ENCODE measurements around the gene TMEM33.
A peak's percentile ranks its signal among the peaks of the same experiment; 100 is the strongest.

Gene TMEM33

DNA sequence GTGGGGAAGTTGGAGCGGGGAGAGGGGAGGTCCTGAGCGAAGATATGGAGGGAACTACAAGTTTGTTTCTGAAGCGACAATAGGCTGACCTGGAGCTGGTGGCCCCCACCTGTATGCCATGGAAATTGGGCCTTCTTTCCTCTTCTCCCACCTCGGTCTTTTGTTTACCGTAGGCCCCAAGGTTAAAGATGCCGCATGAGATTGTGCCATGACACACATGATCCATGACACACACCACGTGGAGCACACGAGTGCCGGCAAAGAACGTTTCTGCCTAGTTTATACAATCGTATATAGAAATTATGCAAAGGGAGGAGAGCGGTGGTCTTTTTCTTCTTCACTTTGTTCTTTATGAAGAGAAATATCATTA lies 408 bp downstream of the TMEM33 start:
- peak; percentile 47 for DNase-seq (ENCODE audit: low spot score)
- TF ChIP-seq, protein P1, sequence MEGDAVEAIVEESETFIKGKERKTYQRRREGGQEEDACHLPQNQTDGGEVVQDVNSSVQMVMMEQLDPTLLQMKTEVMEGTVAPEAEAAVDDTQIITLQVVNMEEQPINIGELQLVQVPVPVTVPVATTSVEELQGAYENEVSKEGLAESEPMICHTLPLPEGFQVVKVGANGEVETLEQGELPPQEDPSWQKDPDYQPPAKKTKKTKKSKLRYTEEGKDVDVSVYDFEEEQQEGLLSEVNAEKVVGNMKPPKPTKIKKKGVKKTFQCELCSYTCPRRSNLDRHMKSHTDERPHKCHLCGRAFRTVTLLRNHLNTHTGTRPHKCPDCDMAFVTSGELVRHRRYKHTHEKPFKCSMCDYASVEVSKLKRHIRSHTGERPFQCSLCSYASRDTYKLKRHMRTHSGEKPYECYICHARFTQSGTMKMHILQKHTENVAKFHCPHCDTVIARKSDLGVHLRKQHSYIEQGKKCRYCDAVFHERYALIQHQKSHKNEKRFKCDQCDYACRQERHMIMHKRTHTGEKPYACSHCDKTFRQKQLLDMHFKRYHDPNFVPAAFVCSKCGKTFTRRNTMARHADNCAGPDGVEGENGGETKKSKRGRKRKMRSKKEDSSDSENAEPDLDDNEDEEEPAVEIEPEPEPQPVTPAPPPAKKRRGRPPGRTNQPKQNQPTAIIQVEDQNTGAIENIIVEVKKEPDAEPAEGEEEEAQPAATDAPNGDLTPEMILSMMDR (IDR thresholded peaks at IDR 0.05; ENCODE audit: borderline replicate concordance, control extremely low read depth, extremely low read depth, insufficient read depth, missing control alignments), result no peak
- in situ Hi-C loops (cut with MboI; ENCODE audit: low sequenced_read_pairs, unreplicated experiment), result no loop called here

DNA sequence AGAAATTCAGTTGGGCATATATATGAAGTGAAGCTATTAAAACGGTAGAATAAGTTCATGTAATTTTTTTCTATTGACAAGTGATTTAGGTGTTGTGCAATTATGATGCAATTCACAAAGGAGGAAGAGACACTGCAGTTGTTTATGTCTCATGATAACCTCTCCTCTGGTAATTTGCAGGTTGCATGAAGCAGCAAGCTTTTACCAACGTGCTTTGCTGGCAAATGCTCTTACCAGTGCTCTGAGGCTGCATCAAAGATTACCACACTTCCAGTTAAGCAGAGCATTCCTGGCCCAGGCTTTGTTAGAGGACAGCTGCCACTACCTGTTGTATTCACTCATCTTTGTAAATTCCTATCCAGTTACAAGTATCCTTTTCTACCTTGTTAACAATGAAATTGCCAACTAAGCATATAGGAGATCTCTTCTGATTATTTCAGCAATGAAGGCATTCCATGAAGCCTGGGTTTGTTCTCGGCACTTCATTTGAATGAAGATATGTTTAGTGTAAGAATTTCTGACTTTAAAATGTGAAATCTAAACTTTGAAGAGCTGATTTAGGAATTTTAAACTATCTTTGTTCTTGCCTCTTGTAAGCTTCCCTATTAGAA lies 3.9 kb downstream of the TMEM33 start:
- no peak for DNase-seq (ENCODE audit: low spot score)
- in situ Hi-C loops (cut with MboI; ENCODE audit: low sequenced_read_pairs, unreplicated experiment), result no loop called here
- TF ChIP-seq, protein P1 (IDR thresholded peaks at IDR 0.05; ENCODE audit: borderline replicate concordance, control extremely low read depth, extremely low read depth, insufficient read depth, missing control alignments), result no peak

DNA sequence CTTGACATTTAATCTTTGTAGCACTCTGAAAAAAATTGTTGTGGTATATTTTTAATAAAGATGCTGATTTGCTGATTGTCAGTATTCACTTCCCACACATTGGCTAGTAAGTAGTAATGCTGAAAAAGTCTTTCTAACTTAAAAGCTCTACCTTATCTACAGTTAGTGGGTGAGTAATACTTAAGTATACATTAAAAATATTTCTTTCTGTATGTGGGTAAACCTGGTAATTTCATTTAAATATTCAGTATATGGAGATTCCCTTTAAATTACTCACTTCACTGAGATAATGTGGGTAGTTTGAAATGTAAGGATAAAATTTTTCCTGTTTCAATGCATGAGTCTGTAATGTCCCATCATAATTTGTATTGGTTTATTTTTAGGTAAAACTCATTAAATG lies 5.6 kb downstream of the TMEM33 start:
- DNase-seq (ENCODE audit: low spot score), result no peak
- TF ChIP-seq, protein P1 (IDR thresholded peaks at IDR 0.05; ENCODE audit: borderline replicate concordance, control extremely low read depth, extremely low read depth, insufficient read depth, missing control alignments), result no peak
- in situ Hi-C loops (cut with MboI; ENCODE audit: low sequenced_read_pairs, unreplicated experiment), result no loop called here

DNA sequence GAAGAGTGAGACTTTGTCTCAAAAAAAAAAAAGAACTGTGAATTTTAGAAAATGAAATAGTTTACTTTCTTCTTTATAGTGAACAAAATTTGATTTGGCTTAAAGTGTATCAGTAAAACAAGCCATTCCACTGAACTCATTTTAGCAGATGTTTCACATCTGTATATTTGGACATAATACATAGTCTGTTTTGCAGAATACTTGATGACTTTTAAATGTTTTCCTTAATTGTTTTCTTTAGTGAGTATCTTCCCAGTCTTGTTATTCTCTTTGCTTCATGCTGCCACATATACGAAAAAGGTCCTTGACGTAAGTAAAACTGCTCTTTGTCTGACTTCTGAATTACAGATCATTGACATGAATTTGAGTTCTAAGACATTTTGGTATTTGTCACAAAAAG lies 8.3 kb downstream of the TMEM33 start:
- TF ChIP-seq, protein P1 (IDR thresholded peaks at IDR 0.05; ENCODE audit: borderline replicate concordance, control extremely low read depth, extremely low read depth, insufficient read depth, missing control alignments), result no peak
- DNase-seq (ENCODE audit: low spot score), result no peak
- in situ Hi-C loops (cut with MboI; ENCODE audit: low sequenced_read_pairs, unreplicated experiment), result no loop called here

DNA sequence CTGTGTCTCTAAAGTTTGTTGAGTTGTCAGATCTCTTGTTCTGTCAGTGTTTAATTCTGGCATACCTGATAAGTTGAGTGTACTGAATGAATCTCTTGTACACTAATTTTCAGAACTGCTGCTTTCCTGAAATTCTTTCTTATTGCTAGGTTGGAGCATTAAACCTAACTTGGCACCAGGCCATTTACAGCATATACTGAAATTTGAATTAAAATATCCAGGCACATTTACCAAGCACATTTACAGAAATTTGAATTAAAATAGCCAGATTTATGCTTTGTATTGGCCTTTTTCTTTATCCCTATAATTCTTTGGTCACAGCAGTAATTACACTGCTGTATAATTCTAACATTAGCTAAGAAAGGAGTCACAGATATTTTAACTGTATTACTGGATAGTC lies 8.9 kb downstream of the TMEM33 start:
- TF ChIP-seq, protein P1 (IDR thresholded peaks at IDR 0.05; ENCODE audit: borderline replicate concordance, control extremely low read depth, extremely low read depth, insufficient read depth, missing control alignments), result no peak
- DNase-seq (ENCODE audit: low spot score), result no peak
- in situ Hi-C loops (cut with MboI; ENCODE audit: low sequenced_read_pairs, unreplicated experiment), result no loop called here

DNA sequence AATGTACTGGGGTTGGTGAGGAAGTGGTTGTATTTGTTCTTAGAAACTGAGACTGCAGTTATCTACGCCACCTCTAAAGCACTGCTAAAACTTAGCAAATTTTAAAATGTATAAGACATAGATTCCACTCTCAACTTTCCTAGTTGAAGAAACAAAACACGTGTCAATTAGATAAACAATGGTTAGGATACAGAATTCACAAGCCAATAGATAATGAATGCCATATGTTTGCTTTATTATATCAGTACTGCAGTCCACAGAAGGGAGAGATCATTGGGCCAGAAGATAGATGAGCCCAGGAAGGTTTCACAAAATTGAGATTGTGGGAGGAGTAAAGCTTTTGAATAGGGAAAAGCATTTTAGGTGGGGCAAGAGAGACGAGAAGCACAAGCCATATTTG lies 14.3 kb downstream of the TMEM33 start:
- no peak for DNase-seq (ENCODE audit: low spot score)
- in situ Hi-C loops (cut with MboI; ENCODE audit: low sequenced_read_pairs, unreplicated experiment), result no loop called here
- TF ChIP-seq, protein P1 (IDR thresholded peaks at IDR 0.05; ENCODE audit: borderline replicate concordance, control extremely low read depth, extremely low read depth, insufficient read depth, missing control alignments), result no peak
